Prostate gland (tissue), 2 donors: Measurements from ENCODE around the gene KCNE1.

Experiments
- CTCF ChIP-seq, 4 experiments: fragments of 200-600 bp in 2 of 4; fragments of 450-650 bp in 2 of 4; sonication (generic) in 2 of 4; IDR thresholded peaks; 1 replicate in 3 of 4; 2 replicates in 1 of 4; pipeline ENCODE4 v1.5.1; 2016 to 2019; ENCODE audit warnings: antibody characterized with exemption in 4 of 4, mild to moderate bottlenecking in 2 of 4, moderate library complexity in 2 of 4
- POLR2A ChIP-seq: fragments of 450-650 bp; IDR thresholded peaks from one replicate; pipeline ENCODE4 v1.6.1; 2016; ENCODE audit warnings: antibody characterized with exemption, mild to moderate bottlenecking
- POLR2AphosphoS5 ChIP-seq: sonication (generic); formaldehyde crosslinking; IDR thresholded peaks from one replicate; pipeline ENCODE4 v1.6.1; 2017; ENCODE audit warnings: antibody characterized with exemption

GRCh38 chr21:34518301-34518700 lies 6.3 kb upstream of the KCNE1 start:
- no peak for TF ChIP-seq CTCF (IDR thresholded peaks at IDR 0.05)
- TF ChIP-seq POLR2A: no peak
- TF ChIP-seq POLR2AphosphoS5: no peak
